Activated T-cell treated with anti-CD3 and anti-CD28 coated beads for 48 hours (primary cell): ENCODE results near the gene CNOT6.
"Not testable (repeated sequence)": the region's sequence is repeated elsewhere in the genome, so short reads cannot be mapped to it uniquely, and the experiment has no call there.

Experiments
- DNase-seq: peaks from one replicate; pipeline ENCODE4 v3.0.0-alpha.2; 2020; ENCODE audit warnings: low read depth

CNOT6 gene

GRCh38 chr5:180494060-180494509 is at the start of gene CNOT6:
TSS of gene CNOT6 (plus strand) at chr5:180494379. CDS start at chr5:180529277, 34,898 bp downstream.
- DNase-seq = peak; percentile 94

- no peak for DNase-seq
Observed at GRCh38 chr5:180454752-180455151, 39.4 kb upstream of the CNOT6 start.

GRCh38 chr5:180455872-180456271 is 38.3 kb upstream of the CNOT6 start:
- no peak for DNase-seq

DNA sequence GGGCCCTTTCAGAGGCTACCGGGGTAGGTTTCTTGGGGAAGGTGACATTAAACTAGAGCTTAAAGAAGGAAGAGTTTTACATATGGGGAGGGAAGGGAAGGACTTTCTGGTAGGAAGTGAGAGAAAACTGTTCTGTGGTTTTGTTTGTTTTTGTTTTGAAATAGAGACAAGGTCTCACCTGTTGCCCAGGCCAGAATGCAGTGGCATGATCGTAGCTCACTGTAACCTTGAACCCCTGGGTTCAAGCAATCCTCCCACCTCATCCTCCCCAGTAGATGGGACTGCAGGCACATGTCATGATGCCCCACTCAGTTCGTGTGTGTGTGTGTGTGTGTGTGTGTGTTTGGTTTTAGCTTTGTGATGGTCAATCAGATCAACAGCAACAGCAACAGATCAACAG is 37.4 kb upstream of the CNOT6 start:
- DNase-seq = no peak

DNA sequence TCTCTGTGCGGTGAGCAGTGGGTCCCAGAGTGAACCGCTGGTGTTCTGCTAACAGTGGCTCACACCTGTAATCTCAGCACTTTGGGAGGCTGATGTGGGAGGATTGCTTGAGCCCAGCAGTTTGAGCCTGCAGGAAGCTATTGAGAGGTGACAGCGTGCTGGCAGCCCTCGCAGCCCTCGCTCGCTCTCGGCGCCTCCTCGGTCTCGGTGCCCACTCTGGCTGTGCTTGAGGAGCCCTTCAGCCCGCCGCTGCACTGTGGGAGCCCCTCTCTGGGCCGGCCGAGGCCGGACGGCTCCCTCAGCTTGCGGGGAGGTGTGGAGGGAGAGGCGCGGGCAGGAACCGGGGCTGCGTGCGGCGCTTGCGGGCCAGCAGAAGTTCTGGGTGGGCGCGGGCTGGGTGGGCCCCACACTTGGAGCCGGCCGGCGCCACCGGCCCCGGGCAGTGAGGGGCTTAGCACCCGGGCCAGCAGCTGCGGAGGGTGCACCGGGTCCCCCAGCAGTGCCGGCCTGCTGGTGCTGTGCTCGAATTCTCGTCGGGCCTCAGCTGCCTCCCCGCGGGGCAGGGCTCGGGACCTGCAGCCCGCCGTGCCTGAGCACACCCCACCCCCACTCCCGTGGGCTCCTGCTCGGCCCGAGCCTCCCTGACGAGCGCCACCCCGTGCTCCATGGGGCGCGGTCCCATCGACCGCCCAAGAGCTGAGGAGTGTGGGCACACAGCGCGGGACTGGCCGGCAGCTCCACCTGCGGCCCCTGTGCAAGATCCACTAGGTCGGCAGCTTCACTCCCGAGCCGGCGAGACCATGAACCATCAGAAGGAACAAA is 35.1 kb upstream of the CNOT6 start:
- not testable (repeated sequence) for DNase-seq

- DNase-seq = not testable (repeated sequence)
Observed at GRCh38 chr5:180459674-180460142, 34.5 kb upstream of the CNOT6 start.

DNA sequence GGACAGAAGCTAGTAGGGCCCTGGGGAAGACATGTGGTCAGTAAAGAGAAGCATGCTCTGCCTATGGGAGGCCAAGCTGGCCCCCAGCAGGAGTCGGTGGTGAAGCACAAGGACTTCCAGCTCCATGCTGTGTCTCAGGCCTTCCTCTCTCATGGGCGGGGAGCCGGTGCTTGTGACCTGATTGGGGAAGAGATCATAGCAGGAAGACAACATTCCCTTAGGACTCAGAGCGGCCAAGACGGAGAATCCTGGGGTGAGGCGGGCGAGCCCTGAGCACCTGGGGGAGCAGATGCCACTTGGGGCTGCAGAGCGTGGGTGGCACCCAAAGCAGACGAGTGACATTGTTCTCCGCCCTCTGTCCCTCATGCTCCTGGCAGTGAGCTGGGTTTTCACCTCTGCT is 33.3 kb upstream of the CNOT6 start:
- DNase-seq = no peak

DNA sequence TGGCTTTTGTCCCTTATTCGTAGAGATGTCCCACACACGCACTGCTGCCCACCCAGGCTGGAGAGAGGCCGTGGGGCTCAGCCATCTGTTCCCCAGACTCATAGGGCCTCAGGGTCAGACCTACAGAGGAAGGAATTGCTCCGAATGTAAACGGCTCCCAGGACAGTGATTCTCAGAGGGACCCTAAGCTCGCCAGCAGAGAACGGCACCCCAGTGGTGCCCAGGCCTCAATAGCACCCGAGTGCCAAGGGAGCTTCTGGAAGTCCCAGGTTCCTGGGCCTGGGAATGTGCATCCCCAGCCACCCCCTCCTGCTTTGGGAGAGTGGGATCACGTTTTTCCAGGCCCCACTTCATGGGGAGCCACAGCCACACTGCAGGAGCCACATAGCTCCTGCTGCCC is 32.9 kb upstream of the CNOT6 start:
- no peak for DNase-seq

DNA sequence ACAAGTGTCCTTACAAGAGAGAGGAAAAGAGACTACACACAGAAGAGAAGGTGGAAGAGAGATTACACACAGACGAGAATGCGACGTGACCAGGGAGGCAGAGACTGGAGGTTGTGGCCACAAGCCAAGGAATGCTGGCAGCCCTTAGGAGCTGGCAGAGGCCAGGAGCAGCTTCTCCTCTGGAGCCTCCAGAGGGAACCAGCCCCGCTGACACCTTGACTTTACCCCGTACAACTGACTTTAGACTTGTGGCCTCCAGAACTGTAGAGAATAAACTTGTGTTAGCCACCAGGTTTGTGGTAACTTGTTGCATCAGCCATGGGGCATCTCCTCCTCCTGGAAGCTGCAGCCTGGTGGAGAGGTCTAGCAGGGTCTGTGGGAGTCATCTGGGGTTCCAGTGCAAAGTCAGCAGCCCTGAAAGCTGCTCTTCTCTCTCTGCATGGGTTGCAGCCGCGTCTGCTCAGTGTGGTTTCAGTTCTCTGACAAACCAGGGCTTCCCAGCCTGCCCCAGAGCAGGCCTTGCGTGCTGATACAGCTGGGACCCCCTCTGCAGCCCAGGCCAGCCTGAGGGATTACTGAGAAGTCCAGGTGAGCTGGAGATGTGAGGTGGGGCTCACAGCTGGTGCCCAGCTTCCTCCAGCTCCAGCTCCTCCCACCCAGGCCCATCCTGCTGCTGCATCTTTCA is 30.8 kb upstream of the CNOT6 start:
- no peak for DNase-seq

DNA sequence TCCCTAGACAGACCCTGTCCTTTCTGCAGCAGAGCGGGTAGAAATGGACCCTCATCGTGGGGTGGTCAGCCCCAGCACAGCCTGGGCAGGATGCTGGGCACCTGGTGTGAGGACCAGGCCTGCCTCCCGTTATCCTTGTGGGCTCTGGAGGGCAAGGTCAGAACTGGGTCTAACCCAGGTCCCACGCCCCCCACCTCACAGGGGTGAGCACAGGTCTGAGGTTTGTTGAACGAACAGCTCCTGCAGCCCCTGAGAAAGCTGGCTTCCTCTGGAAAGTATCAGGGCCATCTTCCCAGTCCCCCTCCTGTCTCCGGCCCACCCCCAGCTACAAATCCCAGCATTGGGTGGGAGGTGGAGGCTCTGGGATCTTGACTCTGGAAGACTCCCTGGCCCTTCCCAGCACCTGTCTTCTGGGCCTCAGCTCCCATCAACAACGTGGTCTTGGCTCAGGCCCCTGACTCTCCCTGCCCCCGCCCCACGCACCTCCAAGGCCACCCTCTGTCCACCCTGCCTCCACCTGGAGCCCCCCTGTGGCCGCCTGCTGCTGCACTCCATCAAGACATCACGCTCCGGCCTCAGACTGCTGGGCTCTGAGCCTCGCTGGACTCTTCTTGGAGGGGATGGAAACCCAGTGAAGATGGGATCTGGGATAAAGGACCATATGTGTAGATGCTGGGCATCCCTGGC is 30.1 kb upstream of the CNOT6 start:
- DNase-seq = no peak

DNA sequence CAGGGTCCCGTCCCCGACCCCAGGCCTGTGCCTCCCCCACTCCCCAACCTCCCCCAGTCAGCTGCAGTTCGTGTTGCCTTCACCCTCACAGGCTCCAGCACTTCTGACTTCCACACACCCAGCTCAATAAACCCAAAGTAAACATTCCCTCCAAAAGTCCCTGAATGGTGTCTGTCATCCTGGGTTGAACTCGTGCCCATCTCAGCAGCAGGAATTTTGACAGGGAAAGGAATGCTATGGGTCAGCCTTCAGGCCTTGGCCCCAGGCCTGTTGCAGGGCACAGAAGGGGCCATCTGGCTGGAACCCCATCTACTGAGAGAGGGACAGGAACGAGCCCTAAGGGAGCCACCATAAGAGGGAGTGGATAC is 29.6 kb upstream of the CNOT6 start:
- no peak for DNase-seq

GRCh38 chr5:180465052-180465451 is 29.1 kb upstream of the CNOT6 start:
- not testable (repeated sequence) for DNase-seq

GRCh38 chr5:180466316-180466715 is 27.9 kb upstream of the CNOT6 start:
- DNase-seq = no peak

DNA sequence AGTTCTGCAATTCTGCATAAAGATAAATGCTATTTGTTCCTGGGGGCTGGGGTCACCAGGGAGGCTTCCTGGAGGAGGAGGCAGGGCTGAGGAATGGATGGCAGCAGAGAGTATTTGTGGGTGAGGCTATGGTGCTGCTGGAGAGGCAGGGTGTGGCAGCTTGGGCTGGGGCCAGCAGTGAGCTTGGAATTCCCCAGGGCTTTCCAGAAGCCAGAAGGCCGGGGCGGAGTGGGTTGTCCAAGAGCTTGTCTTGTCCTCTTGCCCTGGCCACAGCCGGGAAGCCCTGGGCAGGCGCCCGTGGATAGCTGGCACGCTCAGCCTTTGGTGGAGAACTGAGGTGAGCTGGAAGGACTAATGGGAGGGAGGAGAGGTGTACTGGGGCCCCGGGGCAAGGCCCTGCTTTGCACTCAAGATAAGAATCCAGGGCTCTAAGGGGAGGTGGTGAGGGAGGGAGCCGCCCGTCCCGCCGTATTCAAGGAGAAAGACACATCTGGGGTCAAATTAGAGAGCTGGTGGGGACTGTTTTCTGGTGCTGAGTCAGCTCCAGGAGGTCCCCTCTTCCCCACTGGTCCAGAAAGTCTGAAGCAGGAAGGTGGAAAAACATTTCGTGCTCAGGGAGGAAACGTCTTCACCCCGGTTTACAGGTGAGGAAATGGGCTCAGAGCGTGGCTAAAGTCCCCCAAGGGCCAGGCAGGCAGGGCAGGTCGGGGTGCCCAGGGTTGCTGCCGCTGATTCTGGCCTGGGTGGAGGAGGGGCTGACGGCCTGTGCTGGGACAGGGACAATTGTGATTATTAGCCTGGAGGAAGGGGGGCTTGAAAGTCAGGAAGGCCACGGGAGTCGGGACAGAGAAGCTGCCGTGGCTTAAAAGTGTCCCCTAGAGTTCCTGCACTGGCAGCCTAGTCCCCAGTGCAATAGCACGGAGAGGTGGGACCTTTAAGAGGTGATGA is 26.9 kb upstream of the CNOT6 start:
- no peak for DNase-seq

DNA sequence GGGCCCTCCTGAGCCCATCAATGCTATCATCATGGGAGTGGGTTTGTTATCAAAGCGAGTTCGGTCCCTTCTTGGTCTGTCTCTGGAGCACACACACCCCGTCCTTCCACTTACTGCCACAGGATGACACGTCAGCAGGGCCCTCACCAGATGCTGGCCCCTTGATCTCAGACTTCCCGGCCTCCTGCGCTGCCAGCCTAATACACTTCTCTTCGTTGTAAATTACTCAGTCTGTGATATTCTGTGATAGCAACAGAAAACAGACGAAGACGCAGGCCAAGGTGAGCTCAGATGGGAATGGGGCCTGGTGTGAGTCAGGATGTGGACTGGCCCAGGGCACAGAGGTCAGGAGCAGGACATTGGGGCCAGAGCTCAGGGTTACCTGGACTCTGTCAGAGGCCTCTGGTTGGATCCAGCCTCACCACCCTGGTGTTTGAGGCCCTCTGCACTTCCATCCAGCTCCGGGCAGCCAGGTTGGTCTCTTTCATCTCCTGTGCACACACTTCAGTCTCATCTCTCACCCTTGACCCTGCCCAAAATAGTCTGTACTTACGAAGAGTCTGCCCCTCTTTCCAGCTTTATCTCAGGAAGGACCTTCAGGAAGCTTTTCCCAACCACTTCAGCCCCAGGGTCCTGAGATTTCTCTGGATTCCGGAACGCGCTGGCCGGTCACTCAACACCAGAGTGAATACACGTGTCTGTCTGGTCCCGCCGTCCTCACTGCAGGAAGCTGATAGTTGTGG is 26.0 kb upstream of the CNOT6 start:
- no peak for DNase-seq

DNA sequence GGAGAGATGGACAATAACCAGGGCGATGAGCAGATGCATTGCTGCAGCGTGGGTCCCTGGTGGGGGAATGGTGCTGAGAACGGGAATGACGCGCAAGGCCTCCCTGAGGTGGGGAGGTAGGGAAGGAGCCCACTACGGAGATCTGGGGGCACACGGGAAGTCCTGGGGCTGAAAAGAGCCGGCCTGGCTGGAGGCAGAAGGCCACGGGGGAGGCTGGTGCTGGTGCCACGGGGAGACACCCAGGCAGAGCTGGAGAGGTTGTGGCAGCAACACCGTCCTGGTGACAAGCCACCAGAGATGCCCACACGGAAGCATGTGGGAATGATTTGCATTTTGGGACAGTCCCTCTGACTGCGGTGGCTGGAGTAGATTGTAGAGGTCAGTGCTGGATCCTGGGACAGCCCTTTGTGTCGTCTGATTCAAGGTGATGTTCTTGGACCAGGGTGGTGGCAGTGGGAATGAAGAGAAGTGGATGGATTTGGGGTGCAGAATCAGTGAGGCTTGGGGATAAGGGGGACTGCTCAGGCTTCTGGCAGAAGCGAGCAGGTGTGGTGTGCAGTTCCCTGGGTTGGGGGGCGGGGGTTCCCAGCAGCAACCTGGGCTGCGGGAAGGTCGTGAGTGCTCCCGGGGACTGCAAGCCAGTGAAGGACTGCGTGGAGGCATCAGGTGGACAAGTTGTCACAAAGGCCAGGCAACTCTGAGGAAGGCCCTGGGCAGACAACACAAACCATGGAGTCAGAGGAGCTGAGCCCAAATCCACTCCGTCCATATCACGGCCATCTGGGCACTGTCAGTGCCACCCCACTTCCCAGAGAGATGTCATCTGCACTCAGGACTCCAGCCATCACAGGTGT is 25.2 kb upstream of the CNOT6 start:
- no peak for DNase-seq

DNA sequence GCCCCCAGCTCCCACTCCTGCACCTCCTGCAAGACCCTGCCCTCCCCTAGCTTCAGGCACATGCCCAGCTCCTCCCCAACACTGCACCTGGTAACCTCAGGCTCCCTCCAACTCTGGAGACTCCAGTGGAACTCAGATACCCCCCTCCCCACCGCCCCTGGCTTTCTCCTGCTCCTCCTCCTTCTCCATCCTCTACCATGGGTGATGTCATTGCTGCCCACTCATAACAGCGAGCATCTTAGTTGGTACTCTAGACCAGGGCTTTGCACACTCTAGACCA is 24.7 kb upstream of the CNOT6 start:
- DNase-seq = no peak

DNA sequence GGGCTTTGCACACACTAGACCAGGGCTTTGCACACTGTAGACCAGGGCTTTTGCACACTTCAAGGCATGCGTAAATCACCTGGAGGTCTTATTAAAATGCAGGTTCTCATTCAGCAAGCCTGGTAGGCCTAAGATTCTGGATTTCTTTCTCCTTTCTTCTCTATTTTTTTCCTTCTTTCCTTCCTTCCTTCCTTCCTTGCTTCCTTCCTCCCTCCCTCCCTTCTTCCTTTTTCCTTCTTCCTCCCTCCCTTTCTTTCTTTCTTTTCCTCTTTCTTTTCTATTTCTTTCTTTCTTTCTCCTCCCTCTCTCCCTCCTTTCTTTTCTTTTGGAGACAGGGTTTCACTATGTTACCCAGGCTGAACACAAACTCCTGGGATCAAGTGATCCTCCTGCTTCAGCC is 24.3 kb upstream of the CNOT6 start:
- no peak for DNase-seq

GRCh38 chr5:180470361-180470760 is 23.8 kb upstream of the CNOT6 start:
- DNase-seq = no peak

DNA sequence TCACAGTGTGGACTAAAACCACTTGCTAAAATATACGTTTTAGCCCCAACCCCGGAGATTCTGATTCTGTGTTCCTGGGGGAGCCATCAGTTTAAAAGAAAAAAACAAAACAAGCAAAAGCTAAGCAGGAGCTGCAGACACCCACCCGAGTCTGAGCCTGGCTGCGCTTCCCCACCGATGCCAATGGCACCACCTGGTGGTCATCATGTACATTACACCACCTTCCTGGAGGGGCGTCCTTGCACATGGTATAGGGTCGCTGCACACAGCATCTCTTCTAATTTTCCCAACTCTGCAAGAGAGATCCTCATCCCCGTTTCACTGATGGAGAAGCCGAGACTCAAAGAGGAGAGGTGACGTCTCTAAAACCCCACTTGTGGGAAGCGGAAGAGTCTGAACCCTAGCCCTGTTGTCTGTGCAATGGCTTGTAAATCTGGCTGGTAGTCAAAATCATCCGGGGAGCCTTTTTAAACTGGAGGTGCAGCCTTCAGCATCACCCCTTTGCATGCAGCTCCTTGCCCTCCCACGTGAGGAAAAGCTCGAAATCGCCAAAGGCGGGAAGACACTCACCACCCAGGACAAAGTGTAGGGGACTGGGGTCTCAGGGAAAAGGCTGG is 23.1 kb upstream of the CNOT6 start:
- DNase-seq = peak; percentile 42
